Liver (tissue), 9 donors: ENCODE measurements around the gene BHLHA9. TPM values are rescaled to one million over a fixed set of nuclear protein-coding genes. Genes with fewer than 3 reads are reported as not detected.
A peak's percentile ranks its signal among the peaks of the same experiment; 100 is the strongest.

ENCODE experiments used
- DNase-seq: peaks from one replicate; pipeline ENCODE4 v3.0.0-alpha.2; 2017; ENCODE audit warnings: low spot score
- H3K27ac ChIP-seq, 2 donors: one replicate each; pipeline ENCODE4 v1.7.0; 2013; ENCODE audit warnings: inconsistent platforms in 2 of 2, low read length in 2 of 2, control low read depth in 1 of 2, low read depth in 1 of 2, mild to moderate bottlenecking in 1 of 2
- H3K27me3 ChIP-seq, 4 donors: one replicate each; pipeline versions ENCODE4 v1.6.1 to v1.7.0; 2013; ENCODE audit warnings: low read length in 3 of 4, inconsistent platforms in 1 of 4, mild to moderate bottlenecking in 1 of 4, moderate library complexity in 1 of 4; ENCODE audit not compliant: control insufficient read depth in 4 of 4, insufficient read depth in 4 of 4
- H3K36me3 ChIP-seq, 4 donors: one replicate each; pipeline versions ENCODE4 v1.6.1 to v1.7.0; 2013; ENCODE audit warnings: low read length in 3 of 4, mild to moderate bottlenecking in 3 of 4, low read depth in 1 of 4, moderate library complexity in 1 of 4; ENCODE audit not compliant: control insufficient read depth in 4 of 4, insufficient read depth in 3 of 4
- H3K4me1 ChIP-seq, 4 donors: one replicate each; pipeline versions ENCODE4 v1.6.1 to v1.7.0; 2013; ENCODE audit warnings: low read length in 3 of 4, mild to moderate bottlenecking in 3 of 4, moderate library complexity in 1 of 4; ENCODE audit not compliant: control insufficient read depth in 4 of 4, insufficient read depth in 4 of 4
- H3K4me3 ChIP-seq, 3 donors: one replicate each; pipeline versions ENCODE4 v1.6.1 to v1.7.0; 2013; ENCODE audit warnings: low read length in 3 of 3, control low read depth in 1 of 3, low read depth in 1 of 3, mild to moderate bottlenecking in 1 of 3
- H3K9ac ChIP-seq, 2 donors: one replicate each; pipeline ENCODE4 v1.7.0; 2013; ENCODE audit warnings: low read length in 2 of 2, mild to moderate bottlenecking in 2 of 2, moderate library complexity in 2 of 2, control low read depth in 1 of 2, low read depth in 1 of 2
- H3K9me3 ChIP-seq, 4 donors: one replicate each; pipeline versions ENCODE4 v1.6.1 to v1.7.0; 2013; ENCODE audit warnings: low read length in 3 of 4; ENCODE audit not compliant: control insufficient read depth in 4 of 4
- ATF3 ChIP-seq: IDR thresholded peaks from 2 replicates; pipeline ENCODE4 v1.6.1; 2016; ENCODE audit warnings: antibody characterized with exemption
- CTCF ChIP-seq: fragments of 150-350 bp; IDR thresholded peaks from 2 replicates; pipeline ENCODE4 v1.5.1; 2017; ENCODE audit warnings: improper control_type of control experiment, low read depth, low read length; ENCODE audit not compliant: missing input control
- EGR1 ChIP-seq, 2 donors: IDR thresholded peaks; 2 replicates each; pipeline ENCODE4 v1.6.1; 2016 to 2018; ENCODE audit warnings: antibody characterized with exemption in 2 of 2, low read depth in 2 of 2
- FOXA1 ChIP-seq: IDR thresholded peaks from 2 replicates; pipeline ENCODE4 v1.6.1; 2016; ENCODE audit warnings: antibody characterized with exemption
- FOXA2 ChIP-seq: IDR thresholded peaks from 2 replicates; pipeline ENCODE4 v1.6.1; 2016; ENCODE audit warnings: antibody characterized with exemption
- GABPA ChIP-seq, 2 donors: IDR thresholded peaks in 1 of 2; conservative IDR thresholded peaks in 1 of 2; 2 replicates each; pipeline ENCODE4 v1.6.1; 2016; ENCODE audit warnings: antibody characterized with exemption in 2 of 2, mild to moderate bottlenecking in 1 of 2, moderate library complexity in 1 of 2
- HNF4A ChIP-seq, 2 donors: conservative IDR thresholded peaks; 2 replicates each; pipeline ENCODE4 v1.6.1; 2016; ENCODE audit warnings: antibody characterized with exemption in 2 of 2, mild to moderate bottlenecking in 2 of 2
- HNF4G ChIP-seq: IDR thresholded peaks from 2 replicates; pipeline ENCODE4 v1.6.1; 2016; ENCODE audit warnings: antibody characterized with exemption
- JUND ChIP-seq, 2 donors: IDR thresholded peaks; 2 replicates each; pipeline ENCODE4 v1.6.1; 2016; ENCODE audit warnings: antibody characterized with exemption in 2 of 2
- MAX ChIP-seq: IDR thresholded peaks from 2 replicates; pipeline ENCODE4 v1.6.1; 2016; ENCODE audit warnings: antibody characterized with exemption
- NR2F2 ChIP-seq: IDR thresholded peaks from 2 replicates; pipeline ENCODE4 v1.6.1; 2016; ENCODE audit warnings: antibody characterized with exemption
- RAD21 ChIP-seq, 2 donors: IDR thresholded peaks; 2 replicates each; pipeline ENCODE4 v1.6.1; 2016; ENCODE audit warnings: antibody characterized with exemption in 2 of 2, mild to moderate bottlenecking in 2 of 2
- REST ChIP-seq: IDR thresholded peaks from 2 replicates; pipeline ENCODE4 v1.6.1; 2016; ENCODE audit warnings: antibody characterized with exemption, mild to moderate bottlenecking
- RXRA ChIP-seq, 2 donors: IDR thresholded peaks; 2 replicates each; pipeline ENCODE4 v1.6.1; 2017 to 2018; ENCODE audit warnings: antibody characterized with exemption in 2 of 2, mild to moderate bottlenecking in 1 of 2
- SP1 ChIP-seq: IDR thresholded peaks from 2 replicates; pipeline ENCODE4 v1.6.1; 2018; ENCODE audit warnings: antibody characterized with exemption, mild to moderate bottlenecking
- TAF1 ChIP-seq: conservative IDR thresholded peaks from 2 replicates; pipeline ENCODE4 v1.6.1; 2016; ENCODE audit warnings: antibody characterized with exemption, mild to moderate bottlenecking
- YY1 ChIP-seq: IDR thresholded peaks from 2 replicates; pipeline ENCODE4 v1.6.1; 2016; ENCODE audit warnings: antibody characterized with exemption, mild to moderate bottlenecking
- ZBTB33 ChIP-seq: IDR thresholded peaks from 2 replicates; pipeline ENCODE4 v1.6.1; 2016; ENCODE audit warnings: antibody characterized with exemption
- WGBS: extraction: QIAGEN DNeasy Blood & Tissue Kit; methylation state at CpG from one replicate; pipeline ENCODE4 v1.1.7; 2013; 5-methylcytosine and 5-hydroxymethylcytosine counted together
- polyA plus RNA-seq, 2 donors: library from polyadenylated mRNA; stranded (reverse) in 1 of 2; unstranded in 1 of 2; fragments of 200-250 nt in 1 of 2; fragments of >200 nt in 1 of 2; fragmentation: Nextera tagmentation in 1 of 2; extraction: Ambion mirVana in 1 of 2; gene quantifications; one replicate each; pipeline versions ENCODE4 v1.2.1 to v1.2.3, GENCODE V29; 2013 to 2015
- total RNA-seq, 2 donors: library from RNA; depleted of rRNA; stranded (reverse); fragments of >200 nt; gene quantifications; one replicate each; pipeline ENCODE4 v1.2.3, GENCODE V29; 2014
- donor health status: healthy.
- donor health status: healthy.
- donor health status: healthy.
- donor health status: healthy.
- donor health status: healthy.

BHLHA9 gene
- total and polyA plus RNA-seq, 4 donors = 0.08 TPM; not detected in 3

GRCh38 chr17:1228781-1229348, 41.4 kb upstream of the BHLHA9 start:
- H3K4me3 ChIP-seq = peak overlapping the region in 1 of 3 donors; percentile 51
- H3K4me1 ChIP-seq = peaks cover 0 to 12% (median 11%) of the 10 kb centered on the region in 4 donors
- no peak overlapping the region for H3K27ac ChIP-seq
- H3K36me3 ChIP-seq = no peaks in the 10 kb centered on the region
- H3K9me3 ChIP-seq = no peaks in the 10 kb centered on the region
- peaks cover 2 to 9% (median 5%) of the 10 kb centered on the region in 4 donors for H3K27me3 ChIP-seq
- H3K9ac ChIP-seq = no peak overlapping the region
- no peak for DNase-seq
- WGBS = 2% methylated on average over 79 of the region's 79 CpGs
- TF ChIP-seq SP1 (no peak), FOXA1 (no peak), YY1 (no peak), CTCF (no peak), RAD21 (IDR thresholded peaks at IDR 0.05) (no peak)

- H3K9me3 ChIP-seq = no peaks in the 10 kb centered on the region
- peak overlapping the region in 1 of 3 donors; percentile 51 for H3K4me3 ChIP-seq
- DNase-seq = peak; percentile 40
- H3K27ac ChIP-seq = peak overlapping the region in 1 of 2 donors; percentile 20
- TF ChIP-seq RXRA (IDR thresholded peaks at IDR 0.05) (no peak), ATF3 (no peak), RAD21 (IDR thresholded peaks at IDR 0.05) (no peak), CTCF (no peak), TAF1 (no peak), FOXA2 (no peak), REST (no peak), NR2F2 (no peak), ZBTB33 (no peak), HNF4A (conservative IDR thresholded peaks at IDR 0.05) (no peak), SP1 (no peak), GABPA (IDR thresholded peaks at IDR 0.05 in 1 of 2, conservative IDR thresholded peaks at IDR 0.05 in 1 of 2) (no peak), HNF4G (no peak), EGR1 (IDR thresholded peaks at IDR 0.05; ENCODE audit: low read depth in 2 of 2) (no peak), FOXA1 (no peak), MAX (no peak), YY1 (no peak), JUND (IDR thresholded peaks at IDR 0.05) (no peak)
- no peak overlapping the region for H3K9ac ChIP-seq
- H3K27me3 ChIP-seq = peaks cover 2 to 9% (median 5%) of the 10 kb centered on the region in 4 donors
- peaks cover 0 to 12% (median 11%) of the 10 kb centered on the region in 4 donors for H3K4me1 ChIP-seq
- H3K36me3 ChIP-seq = no peaks in the 10 kb centered on the region
- 1% methylated on average over 74 of the region's 74 CpGs for WGBS
These were observed 40.8 kb upstream of the BHLHA9 start for GRCh38 chr17:1229349-1229899.
